Activated T-cell treated with anti-CD3 and anti-CD28 coated beads, Interleukin-2, amount 50 U/mL, for 72 hours (primary cell): ENCODE results near the gene CHRDL2. TPM values are rescaled to one million over a fixed set of nuclear protein-coding genes. Genes with fewer than 3 reads are reported as not detected.

Source experiments
- ATAC-seq, 2 donors: fragments of 150-1000 bp; cut with Tn5 transposase; replicated peaks in 1 of 2; 2 replicates each; pipeline ENCODE4 v1.10.0; 2021; ENCODE audit warnings: moderate library complexity in 2 of 2, mild to moderate bottlenecking in 1 of 2
- DNase-seq, 2 donors: peaks; one replicate each; pipeline ENCODE4 v3.0.0; 2021 to 2022; ENCODE audit warnings: mixed read lengths in 1 of 2
- H3K27ac Mint-ChIP-seq: one replicate; pipeline ENCODE4 v1.8.0; 2022; ENCODE audit warnings: mild to moderate bottlenecking, moderate library complexity, mixed read lengths
- H3K27me3 Mint-ChIP-seq: one replicate; pipeline ENCODE4 v1.8.0; 2022; ENCODE audit warnings: low read depth, mixed read lengths
- H3K36me3 Mint-ChIP-seq, 2 donors: one replicate each; pipeline ENCODE4 v1.8.0; 2022; ENCODE audit warnings: mixed read lengths in 2 of 2, mild to moderate bottlenecking in 1 of 2; ENCODE audit not compliant: insufficient read depth in 2 of 2
- H3K4me1 Mint-ChIP-seq: one replicate; pipeline ENCODE4 v1.8.0; 2022; ENCODE audit warnings: low read depth, mixed read lengths
- H3K4me3 Mint-ChIP-seq, 2 donors: one replicate each; pipeline ENCODE4 v1.8.0; 2022; ENCODE audit warnings: mild to moderate bottlenecking in 2 of 2, mixed read lengths in 2 of 2, moderate library complexity in 2 of 2
- H3K9me3 Mint-ChIP-seq, 2 donors: one replicate each; pipeline ENCODE4 v1.8.0; 2022; ENCODE audit warnings: mixed read lengths in 2 of 2
- total RNA-seq, 2 donors: library from RNA; stranded (reverse); gene quantifications; one replicate each; pipeline ENCODE4 v1.2.3, GENCODE V29; 2022

Gene CHRDL2
- total RNA-seq, 2 donors from 2014 or later: not detected

- Mint-ChIP-seq H3K9me3 (no peaks in the 10 kb centered on the region), H3K4me1 (peaks cover 11% of the 10 kb centered on the region), H3K36me3 (no peaks in the 10 kb centered on the region), H3K27ac (no peak overlapping the region), H3K27me3 (peaks cover 37% of the 10 kb centered on the region), H3K4me3 (peak overlapping the region in 1 of 2 donors; percentile 37)
- DNase-seq (no peak), ATAC-seq (no peak)
Measured at GRCh38 chr11:74683941-74684481, 47.2 kb downstream of the CHRDL2 start.

GRCh38 chr11:74683279-74683871 lies 47.9 kb downstream of the CHRDL2 start:
- Mint-ChIP-seq H3K4me3 (peak overlapping the region in 1 of 2 donors; percentile 47), H3K9me3 (no peaks in the 10 kb centered on the region)
- ATAC-seq: peak; percentile 33 to 44

GRCh38 chr11:74682731-74683278 lies 48.4 kb downstream of the CHRDL2 start:
- H3K4me3 Mint-ChIP-seq: peak overlapping the region in 1 of 2 donors; percentile 47
- H3K9me3 Mint-ChIP-seq: no peaks in the 10 kb centered on the region

More at GRCh38 chr11:74683279-74683871, 47.9 kb downstream of the CHRDL2 start:
- H3K36me3 Mint-ChIP-seq: no peaks in the 10 kb centered on the region
- DNase-seq: peak; percentile 4 to 8
- no peak overlapping the region for H3K27ac Mint-ChIP-seq
- H3K4me1 Mint-ChIP-seq: peaks cover 10% of the 10 kb centered on the region
- H3K27me3 Mint-ChIP-seq: peaks cover 37% of the 10 kb centered on the region

GRCh38 chr11:74681686-74682651 lies 49.3 kb downstream of the CHRDL2 start:
- no peak for ATAC-seq
- no peak overlapping the region for H3K27ac Mint-ChIP-seq
- peaks cover 37% of the 10 kb centered on the region for H3K27me3 Mint-ChIP-seq
- no peaks in the 10 kb centered on the region for H3K9me3 Mint-ChIP-seq
- peaks cover 6% of the 10 kb centered on the region for H3K4me1 Mint-ChIP-seq
- no peaks in the 10 kb centered on the region for H3K36me3 Mint-ChIP-seq
- DNase-seq: no peak
- H3K4me3 Mint-ChIP-seq: no peak overlapping the region

More at GRCh38 chr11:74682731-74683278, 48.4 kb downstream of the CHRDL2 start:
- no peak for DNase-seq
- Mint-ChIP-seq H3K36me3 (no peaks in the 10 kb centered on the region), H3K4me1 (peaks cover 6% of the 10 kb centered on the region), H3K27me3 (peaks cover 37% of the 10 kb centered on the region), H3K27ac (no peak overlapping the region)
- ATAC-seq: no peak

GRCh38 chr11:74680703-74681531 lies 50.3 kb downstream of the CHRDL2 start:
- H3K4me3 Mint-ChIP-seq: no peak overlapping the region
- ATAC-seq (no peak), DNase-seq (no peak)
- no peaks in the 10 kb centered on the region for H3K9me3 Mint-ChIP-seq
- H3K27me3 Mint-ChIP-seq: peaks cover 37% of the 10 kb centered on the region
- H3K27ac Mint-ChIP-seq: no peak overlapping the region
- H3K36me3 Mint-ChIP-seq: no peaks in the 10 kb centered on the region
- peaks cover 6% of the 10 kb centered on the region for H3K4me1 Mint-ChIP-seq

- H3K4me1 Mint-ChIP-seq: peaks cover 6% of the 10 kb centered on the region
- H3K27me3 Mint-ChIP-seq: peaks cover 35% of the 10 kb centered on the region
- no peaks in the 10 kb centered on the region for H3K9me3 Mint-ChIP-seq
- ATAC-seq (no peak), DNase-seq (no peak)
- no peaks in the 10 kb centered on the region for H3K36me3 Mint-ChIP-seq
- no peak overlapping the region for H3K4me3 Mint-ChIP-seq
- no peak overlapping the region for H3K27ac Mint-ChIP-seq
Measured at GRCh38 chr11:74680035-74680671, 51.1 kb downstream of the CHRDL2 start.

- peaks cover 28% of the 10 kb centered on the region for H3K27me3 Mint-ChIP-seq
- H3K4me3 Mint-ChIP-seq: no peak overlapping the region
- DNase-seq: no peak
- H3K4me1 Mint-ChIP-seq: peaks cover 6% of the 10 kb centered on the region
- H3K27ac Mint-ChIP-seq: no peak overlapping the region
- no peaks in the 10 kb centered on the region for H3K9me3 Mint-ChIP-seq
- no peak for ATAC-seq
- no peaks in the 10 kb centered on the region for H3K36me3 Mint-ChIP-seq
Measured at GRCh38 chr11:74679513-74679865, 51.7 kb downstream of the CHRDL2 start.

- H3K9me3 Mint-ChIP-seq: no peaks in the 10 kb centered on the region
- DNase-seq: no peak
- no peak overlapping the region for H3K4me3 Mint-ChIP-seq
- H3K27me3 Mint-ChIP-seq: peaks cover 22% of the 10 kb centered on the region
- H3K27ac Mint-ChIP-seq: no peak overlapping the region
- ATAC-seq: no peak
- H3K4me1 Mint-ChIP-seq: peaks cover 2% of the 10 kb centered on the region
- no peaks in the 10 kb centered on the region for H3K36me3 Mint-ChIP-seq
Measured at GRCh38 chr11:74678591-74679512, 52.4 kb downstream of the CHRDL2 start.

- no peak for ATAC-seq
- Mint-ChIP-seq H3K27ac (no peak overlapping the region), H3K4me1 (no peaks in the 10 kb centered on the region), H3K36me3 (no peaks in the 10 kb centered on the region), H3K4me3 (no peak overlapping the region), H3K27me3 (peaks cover 19% of the 10 kb centered on the region), H3K9me3 (no peaks in the 10 kb centered on the region)
- no peak for DNase-seq
Measured at GRCh38 chr11:74678041-74678440, 53.2 kb downstream of the CHRDL2 start.

GRCh38 chr11:74677131-74677530 lies 54.1 kb downstream of the CHRDL2 start:
- Mint-ChIP-seq H3K27me3 (peaks cover 10% of the 10 kb centered on the region), H3K36me3 (no peaks in the 10 kb centered on the region), H3K4me3 (no peak overlapping the region), H3K9me3 (no peaks in the 10 kb centered on the region), H3K4me1 (no peaks in the 10 kb centered on the region), H3K27ac (no peak overlapping the region)
- ATAC-seq: no peak
- no peak for DNase-seq

- DNase-seq: no peak
- Mint-ChIP-seq H3K4me1 (no peaks in the 10 kb centered on the region), H3K27ac (no peak overlapping the region), H3K36me3 (no peaks in the 10 kb centered on the region), H3K9me3 (no peaks in the 10 kb centered on the region), H3K4me3 (no peak overlapping the region), H3K27me3 (peaks cover 7% of the 10 kb centered on the region)
- ATAC-seq: no peak
Measured at GRCh38 chr11:74676596-74676995, 54.6 kb downstream of the CHRDL2 start.
